ENCODE data around the gene EML6.

The EML6 gene

GRCh38 chr2:54924121-54924520 lies 200.7 kb downstream of the EML6 start:
- DNase-seq, result no peak

GRCh38 chr2:54925022-54925421 lies 201.6 kb downstream of the EML6 start:
- no peak for DNase-seq

DNA sequence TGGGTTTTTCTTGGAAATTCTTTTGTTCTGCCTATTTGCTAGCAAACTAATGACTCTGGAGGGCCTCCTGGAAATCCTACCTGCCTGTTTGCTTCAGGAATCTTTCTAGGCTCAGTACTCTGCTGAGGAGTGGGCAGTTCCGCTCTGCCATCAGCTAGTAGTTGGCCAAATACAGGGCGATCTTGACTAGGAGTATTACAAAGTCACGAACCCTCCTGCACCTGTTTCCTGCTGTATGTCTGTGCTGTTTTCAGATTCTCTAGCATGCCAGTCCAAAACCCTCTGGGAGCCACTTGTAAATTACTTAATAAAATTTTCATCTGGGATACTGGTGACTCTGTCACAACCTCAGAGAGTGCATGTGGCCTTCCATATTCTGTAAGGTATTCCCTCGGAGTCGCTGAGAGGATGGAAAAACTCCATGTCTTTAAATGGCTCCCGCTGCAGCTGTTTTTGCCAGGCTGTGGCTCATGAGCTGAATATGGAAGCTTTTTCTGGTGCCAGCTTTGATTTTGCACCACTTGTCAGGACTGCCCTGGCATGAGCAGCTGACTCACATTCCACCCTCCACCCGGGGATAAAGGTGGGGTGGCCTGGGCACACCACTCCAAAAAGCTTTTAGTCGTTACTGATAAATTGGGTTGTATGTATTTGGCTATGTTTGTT lies 203.8 kb downstream of the EML6 start:
- no peak for DNase-seq

- no peak for DNase-seq
Measured at GRCh38 chr2:54927751-54928615, 204.5 kb downstream of the EML6 start.

DNA sequence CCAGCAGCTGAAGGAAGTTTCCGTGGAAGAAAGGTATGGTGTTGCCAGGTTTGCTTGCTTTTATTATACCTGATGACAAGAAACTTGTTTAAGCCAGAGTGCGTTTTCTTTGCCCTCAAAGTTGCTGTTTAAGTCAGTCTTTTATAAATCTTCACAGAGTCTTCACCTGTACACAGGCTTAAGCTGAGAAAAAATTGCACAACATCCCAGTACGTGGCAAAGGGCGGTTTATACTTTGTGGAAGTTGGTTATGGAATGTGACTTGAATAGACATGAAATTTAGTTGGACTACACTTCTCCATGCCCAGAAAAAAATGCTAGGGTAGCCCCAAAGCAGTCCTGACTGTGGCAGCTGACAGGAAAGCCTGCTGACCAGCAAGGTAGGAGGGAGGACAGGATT lies 205.3 kb downstream of the EML6 start:
- no peak for DNase-seq

GRCh38 chr2:54931473-54931872 lies 208.0 kb downstream of the EML6 start:
- DNase-seq, result no peak

DNA sequence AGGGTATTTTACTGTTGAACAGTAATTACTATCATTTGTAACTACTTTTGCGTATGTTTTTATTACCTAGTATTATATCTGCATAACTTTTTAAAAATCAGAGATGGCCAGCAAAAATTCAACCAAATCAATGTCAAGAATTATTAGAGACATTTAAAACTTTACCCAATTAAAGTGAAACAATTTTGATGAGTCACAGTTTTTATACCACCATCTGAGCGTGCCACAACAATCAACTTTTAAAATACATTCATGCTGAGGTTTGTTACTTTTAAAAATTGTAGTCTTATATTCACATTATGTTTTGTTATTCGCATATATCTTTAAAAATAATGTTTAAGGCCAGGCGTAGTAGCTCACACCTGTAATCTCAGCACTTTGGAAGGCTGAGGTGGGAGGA lies 211.9 kb downstream of the EML6 start:
- no peak for DNase-seq

GRCh38 chr2:54936766-54937165 lies 213.3 kb downstream of the EML6 start:
- no peak for DNase-seq

DNA sequence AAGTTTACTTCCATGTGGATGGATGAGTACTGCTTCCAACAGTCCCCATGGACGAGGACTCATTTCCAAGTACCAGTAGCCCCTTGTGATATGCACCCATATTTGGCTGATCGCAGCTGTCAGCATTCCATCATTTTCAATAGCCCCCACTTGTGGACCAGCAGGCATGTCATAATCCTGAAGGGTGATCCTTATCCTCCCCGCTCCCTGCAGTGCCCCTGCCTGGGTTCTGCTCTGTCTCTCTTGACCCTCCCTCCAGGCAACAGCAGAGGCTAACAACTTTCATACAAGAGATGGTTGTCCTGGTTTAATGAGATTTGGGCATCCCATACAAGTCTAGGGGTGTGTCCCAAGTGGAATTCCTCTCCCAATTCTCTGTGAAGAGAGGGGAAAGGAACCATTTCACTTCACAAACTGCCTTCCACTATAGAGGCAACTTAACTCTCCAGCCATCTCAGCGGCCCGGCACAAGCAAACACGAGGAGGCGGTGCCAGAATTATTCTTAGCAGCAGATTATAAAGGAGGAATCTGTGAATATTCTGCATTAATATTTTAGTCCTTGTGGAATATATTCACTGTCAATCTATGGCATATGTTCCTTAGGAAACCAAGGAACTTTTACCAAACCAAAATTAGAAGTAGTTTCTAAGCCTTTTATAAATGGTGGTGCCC lies 216.1 kb downstream of the EML6 start:
- no peak for DNase-seq

DNA sequence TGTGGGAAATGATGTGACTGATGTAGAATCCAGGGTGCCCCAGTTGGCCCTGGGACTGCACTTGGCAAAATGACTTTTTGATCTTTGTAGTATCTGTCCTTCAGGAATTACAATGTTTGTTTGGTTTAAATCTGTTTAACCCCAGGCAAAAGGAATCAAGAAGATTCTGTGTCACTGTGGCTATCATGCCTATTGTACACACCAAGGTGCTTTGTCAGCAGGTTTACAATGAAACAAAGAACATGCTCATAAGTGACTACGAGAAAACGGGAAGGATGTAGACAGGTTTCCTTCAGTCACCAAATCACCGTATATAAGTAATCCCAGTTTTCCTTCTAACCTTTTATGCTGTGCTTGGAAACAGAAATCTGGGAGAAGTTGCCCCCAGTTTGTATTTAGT lies 217.3 kb downstream of the EML6 start:
- DNase-seq, result no peak

- DNase-seq, result no peak
Measured at GRCh38 chr2:54941248-54941984, 218.0 kb downstream of the EML6 start.

DNA sequence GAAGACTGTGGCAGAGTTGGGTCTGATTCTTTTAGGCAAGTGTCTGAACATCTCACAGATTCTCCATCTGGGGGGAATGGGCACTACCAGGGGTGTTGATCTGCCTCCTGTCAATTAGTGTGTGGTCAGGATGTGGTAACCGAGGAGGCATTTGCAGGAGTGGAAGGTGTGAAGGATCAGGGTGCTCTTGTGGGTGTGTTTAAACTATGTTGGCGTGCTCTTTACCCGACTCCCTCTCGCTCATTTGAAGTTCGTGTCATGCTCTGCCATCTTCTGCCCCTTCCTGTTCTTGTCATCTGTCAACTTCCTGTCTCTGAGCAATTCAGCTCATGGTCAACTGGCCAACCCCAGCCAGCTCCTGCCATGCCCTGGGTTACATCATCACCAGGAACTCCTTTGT lies 218.9 kb downstream of the EML6 start:
- no peak for DNase-seq

- no peak for DNase-seq
Measured at GRCh38 chr2:54944724-54945326, 221.4 kb downstream of the EML6 start.

GRCh38 chr2:54945391-54946219 lies 222.1 kb downstream of the EML6 start:
- DNase-seq, result no peak

DNA sequence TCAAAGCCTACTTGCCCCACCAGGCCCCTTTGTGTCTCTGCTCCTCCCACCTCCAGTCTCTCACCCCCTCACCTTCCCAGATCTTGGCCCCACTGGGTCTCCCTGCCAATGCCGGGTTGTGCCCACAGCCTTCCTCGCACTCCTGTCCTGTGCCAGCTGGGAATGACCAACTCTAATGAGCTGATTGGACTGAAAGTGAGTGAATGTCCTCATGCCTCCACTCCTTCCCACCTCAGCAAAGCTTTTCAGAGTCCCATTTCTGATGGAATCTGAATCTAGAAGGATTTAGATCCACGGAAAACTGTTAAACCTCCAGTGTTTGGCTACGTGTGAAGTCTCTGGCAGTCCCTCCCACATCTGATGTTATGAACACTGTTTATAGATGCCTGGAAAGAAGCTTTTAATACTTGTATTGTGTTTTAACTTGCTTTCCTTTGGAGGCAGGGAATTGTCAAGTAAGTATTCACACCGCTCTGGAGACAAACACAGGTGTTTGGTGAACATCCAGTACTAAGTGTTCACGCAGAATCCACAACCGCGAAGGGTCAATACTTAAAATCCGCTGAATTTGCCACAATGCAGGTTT lies 222.9 kb downstream of the EML6 start:
- no peak for DNase-seq

- no peak for DNase-seq
Measured at GRCh38 chr2:54947136-54947535, 223.7 kb downstream of the EML6 start.

GRCh38 chr2:54947646-54948045 lies 224.2 kb downstream of the EML6 start:
- no peak for DNase-seq

DNA sequence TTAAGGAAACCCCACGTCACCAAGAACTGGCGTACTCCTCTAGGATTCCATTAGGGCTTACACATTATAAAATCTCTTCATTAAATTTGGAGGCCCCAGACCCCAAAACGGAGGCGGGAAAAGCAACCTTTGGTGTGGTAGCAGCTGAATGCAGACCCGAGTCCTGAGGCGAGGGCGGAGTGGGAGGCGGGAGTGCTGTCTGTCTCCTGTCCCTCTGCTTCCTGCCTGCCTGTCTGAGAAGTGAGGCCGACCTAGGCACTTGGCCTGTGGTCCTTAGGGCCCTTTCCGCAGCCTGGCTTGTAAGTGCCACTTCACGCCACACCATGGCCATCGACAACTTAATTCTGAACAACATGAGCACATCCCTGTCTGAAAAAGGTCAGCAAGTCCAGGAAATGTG lies 224.7 kb downstream of the EML6 start:
- DNase-seq, result no peak

- DNase-seq, result no peak
Measured at GRCh38 chr2:54949431-54949830, 226.0 kb downstream of the EML6 start.

GRCh38 chr2:54950811-54951210 lies 227.3 kb downstream of the EML6 start:
- DNase-seq, result no peak

- DNase-seq, result no peak
Measured at GRCh38 chr2:54952425-54952824, 229.0 kb downstream of the EML6 start.

All from left hindlimb (tissue), 1 donor.